K562 (cell line): Measurements from ENCODE around the gene FSTL3. TPM values are rescaled to one million over a fixed set of nuclear protein-coding genes. Genes with fewer than 3 reads are reported as not detected.

ENCODE experiments used
- ATAC-seq: fragments of 200-7000 bp; cut with Tn5 transposase; 3 replicates; pipeline ENCODE4 v1.9.1; 2020; ENCODE audit warnings: moderate library complexity
- BruUV-seq: library from RNA; stranded (reverse); fragments of 400-500 nt; replicated peaks from 2 replicates; lab custom pipeline; 2021; lab: Mats Ljungman, UMichigan
- CTCF ChIA-PET: fragments of 300-600 bp; formaldehyde crosslinking; extraction: SDS; loops from one replicate; lab custom pipeline; 2021; ENCODE audit warnings: low intra/inter-chr PET ratio; lab: Yijun Ruan, JAX
- POLR2A ChIA-PET: fragments of 300-600, 350-650 bp; sonication (Branson Sonifier 250); formaldehyde crosslinking; extraction: SDS; loops from one replicate; lab custom pipeline; 2021; ENCODE audit warnings: antibody characterized with exemption, inconsistent platforms; lab: Yijun Ruan, JAX
- DNase-seq, 4 experiments: peaks; one replicate each; pipeline versions ENCODE4 v3.0.0 to v3.0.0-alpha.2; 2011 to 2018; ENCODE audit warnings: low spot score in 3 of 4, mixed read lengths in 3 of 4; ENCODE audit errors: extremely low read depth in 1 of 4
- FAIRE-seq: peaks from 2 replicates; lab custom pipeline; 2011; peaks lifted over from hg19 to GRCh38; lab: Jason Lieb, UNC
- H2AFZ ChIP-seq: 2 replicates; pipeline ENCODE4 v1.6.0; 2011; ENCODE audit warnings: low read depth, low read length, control low read depth, inconsistent platforms
- H3K27ac ChIP-seq: fragments of 200-600 bp; 3 replicates; pipeline ENCODE4 v1.8.0; 2011; ENCODE audit warnings: low read depth, mild to moderate bottlenecking, control low read depth, inconsistent platforms, low read length, moderate library complexity, mixed read lengths; ENCODE audit errors: extremely low read depth
- H3K27me3 ChIP-seq, 2 experiments: fragments of 300-600 bp in 1 of 2; 2 replicates in 1 of 2; 3 replicates in 1 of 2; pipeline versions ENCODE4 v1.6.0 to v1.8.0; 2011; ENCODE audit warnings: inconsistent platforms in 2 of 2, low read length in 2 of 2, mild to moderate bottlenecking in 1 of 2, mixed read lengths in 1 of 2, moderate library complexity in 1 of 2; ENCODE audit not compliant: control insufficient read depth in 2 of 2, insufficient read depth in 2 of 2
- H3K36me3 ChIP-seq: fragments of 300-600 bp; 3 replicates; pipeline ENCODE4 v1.8.0; 2011; ENCODE audit warnings: mild to moderate bottlenecking, low read length, inconsistent platforms; ENCODE audit not compliant: control insufficient read depth, insufficient read depth
- H3K4me1 ChIP-seq, 2 experiments: fragments of 200-600 bp in 1 of 2; replicated peaks in 1 of 2; 2 replicates in 1 of 2; 3 replicates in 1 of 2; pipeline versions ENCODE4 v1.5.1 to v1.8.0; 2011; ENCODE audit warnings: inconsistent platforms in 2 of 2, low read length in 2 of 2, mild to moderate bottlenecking in 1 of 2, mixed read lengths in 1 of 2, moderate library complexity in 1 of 2; ENCODE audit not compliant: control insufficient read depth in 2 of 2, insufficient read depth in 2 of 2
- H3K4me2 ChIP-seq: 2 replicates; pipeline ENCODE4 v1.6.1; 2011; ENCODE audit warnings: low read length, control low read depth, inconsistent platforms, mixed read lengths; ENCODE audit not compliant: insufficient read depth
- H3K4me3 ChIP-seq: fragments of 200-600 bp; sonication (generic), shearing (Covaris generic); 2 replicates; pipeline ENCODE4 v1.5.1; 2016; ENCODE audit warnings: control low read depth, inconsistent platforms
- H3K79me2 ChIP-seq: fragments of 200-600 bp; 3 replicates; pipeline ENCODE4 v1.8.0; 2011; ENCODE audit warnings: low read length, inconsistent platforms; ENCODE audit not compliant: control insufficient read depth, insufficient read depth
- H3K9ac ChIP-seq, 2 experiments: 2 replicates each; pipeline versions ENCODE4 v1.6.0 to v1.6.1; 2011; ENCODE audit warnings: low read depth in 2 of 2, low read length in 2 of 2, control low read depth in 1 of 2, inconsistent platforms in 1 of 2, mild to moderate bottlenecking in 1 of 2, mixed read lengths in 1 of 2; ENCODE audit not compliant: insufficient read depth in 1 of 2
- H3K9me1 ChIP-seq: one replicate; pipeline ENCODE4 v1.6.0; 2011; ENCODE audit warnings: inconsistent platforms, mild to moderate bottlenecking, low read length, moderate library complexity; ENCODE audit not compliant: control insufficient read depth, insufficient read depth
- H3K9me3 ChIP-seq: replicated peaks from 2 replicates; pipeline ENCODE4 v1.5.1; 2011; ENCODE audit warnings: low read depth, low read length, inconsistent platforms; ENCODE audit not compliant: control insufficient read depth, insufficient read depth
- H4K20me1 ChIP-seq: replicated peaks from 2 replicates; pipeline ENCODE4 v1.6.1; 2011; ENCODE audit warnings: low read length, inconsistent platforms, mixed read lengths; ENCODE audit not compliant: control insufficient read depth, insufficient read depth
- BCOR ChIP-seq: fragments of 450-650 bp; IDR thresholded peaks from 2 replicates; pipeline ENCODE4 v1.6.1; 2016
- CBX1 ChIP-seq: sonication (generic); IDR thresholded peaks from 2 replicates; pipeline ENCODE4 v1.6.1; 2016; ENCODE audit warnings: antibody characterized with exemption, low read depth, mild to moderate bottlenecking
- CBX3 ChIP-seq, 2 experiments: IDR thresholded peaks; 1 replicate in 1 of 2; 2 replicates in 1 of 2; pipeline ENCODE4 v1.6.1; 2012; ENCODE audit warnings: inconsistent platforms in 2 of 2, low read length in 2 of 2, borderline replicate concordance in 1 of 2, control low read depth in 1 of 2
- CBX5 ChIP-seq: IDR thresholded peaks from 2 replicates; pipeline ENCODE4 v1.6.1; 2014; ENCODE audit warnings: low read depth, borderline replicate concordance
- IRF2 ChIP-seq: sonication (generic); formaldehyde crosslinking; IDR thresholded peaks from 2 replicates; pipeline ENCODE4 v1.8.1; 2022; ENCODE audit warnings: mild to moderate bottlenecking, missing genetic modification reagents
- MAFG ChIP-seq: fragments of 450-650 bp; conservative IDR thresholded peaks from 2 replicates; pipeline ENCODE4 v1.6.1; 2016; ENCODE audit warnings: missing genetic modification characterization, missing compliant biosample characterization
- MCM5 ChIP-seq: fragments of 450-650 bp; IDR thresholded peaks from 2 replicates; pipeline ENCODE4 v1.6.1; 2016; ENCODE audit warnings: low read depth
- RAD21 ChIP-seq, 2 experiments: fragments of 250-450 bp in 1 of 2; fragments of 450-650 bp in 1 of 2; sonication (Bioruptor Pico) in 1 of 2; formaldehyde crosslinking in 1 of 2; IDR thresholded peaks in 1 of 2; conservative IDR thresholded peaks in 1 of 2; 2 replicates each; pipeline versions ENCODE4 v1.4.0 to v1.8.0; 2020 to 2022; ENCODE audit warnings: mild to moderate bottlenecking in 2 of 2, moderate library complexity in 1 of 2
- RBM25 ChIP-seq: fragments of 200-400 bp; formaldehyde crosslinking; IDR thresholded peaks from 2 replicates; pipeline ENCODE4 v1.6.1; 2018; ENCODE audit warnings: low read length, low read depth, moderate library complexity; ENCODE audit not compliant: severe bottlenecking
- RCOR1 ChIP-seq, 2 experiments: IDR thresholded peaks; 2 replicates each; pipeline ENCODE4 v1.6.1; 2012; ENCODE audit warnings: low read depth in 2 of 2, low read length in 2 of 2, borderline replicate concordance in 1 of 2, improper control_type of control experiment in 1 of 2
- SETDB1 ChIP-seq: IDR thresholded peaks from one replicate; pipeline ENCODE4 v1.6.1; 2012; ENCODE audit warnings: low read length, control low read depth, inconsistent platforms
- SMARCA5 ChIP-seq: fragments of 450-650 bp; IDR thresholded peaks from 2 replicates; pipeline ENCODE4 v1.6.1; 2016
- SUPT5H ChIP-seq: fragments of 450-650 bp; IDR thresholded peaks from 2 replicates; pipeline ENCODE4 v1.6.1; 2016
- TCF3 ChIP-seq: sonication (generic); formaldehyde crosslinking; IDR thresholded peaks from 2 replicates; pipeline ENCODE4 v1.4.0; 2020; ENCODE audit warnings: mild to moderate bottlenecking, missing genetic modification reagents
- TRIM28 ChIP-seq: fragments of 450-650 bp; IDR thresholded peaks from 2 replicates; pipeline ENCODE4 v1.6.1; 2017
- ZKSCAN3 ChIP-seq: fragments of 250-450 bp; sonication (Bioruptor Pico); IDR thresholded peaks from 2 replicates; pipeline ENCODE4 v1.4.0; 2020
- ZNF766 ChIP-seq: fragments of 200-800 bp; sonication (Bioruptor generic); conservative IDR thresholded peaks from 2 replicates; pipeline ENCODE4 v1.6.1; 2016; ENCODE audit warnings: missing genetic modification characterization, missing compliant biosample characterization
- WGBS: fragments of 100-300 bp; shearing (Covaris generic); methylation state at CpG from one replicate; pipeline ENCODE4 v1.1.6; 2016; ENCODE audit warnings: low coverage, mixed read lengths; ENCODE audit not compliant: insufficient coverage; ENCODE audit errors: missing lambda C conversion rate; 5-methylcytosine and 5-hydroxymethylcytosine counted together
- in situ Hi-C: fragments of 300-500 bp; cut with MboI; formaldehyde crosslinking; loops from 4 replicates; pipeline ENCODE4 v1.15.0; 2018; ENCODE audit warnings: inconsistent platforms, mixed read lengths
- intact Hi-C: fragments of 100-400 bp; cut with micrococcal nuclease; formaldehyde crosslinking; loops from 2 replicates; pipeline ENCODE4 v1.14.2; 2022
- polyA plus RNA-seq, 8 experiments: library from polyadenylated mRNA; depleted of rRNA in 4 of 8; stranded (reverse) in 5 of 8; unstranded in 3 of 8; fragments of >200 nt; fragmentation: Nextera tagmentation in 2 of 8; fragmentation: Illumina TruSeq in 1 of 8; extraction: Ambion mirVana in 2 of 8; extraction: Trizol in 1 of 8; gene quantifications; 2 replicates each; pipeline versions ENCODE4 v1.2.1 to v1.2.3, GENCODE V29; 2011 to 2014; ENCODE audit warnings: inconsistent platforms in 1 of 8, missing spikeins in 1 of 8
- total RNA-seq, 7 experiments: library from RNA; depleted of rRNA in 6 of 7; stranded (reverse); fragments of >200 nt in 6 of 7; fragmentation: Illumina TruSeq in 2 of 7; extraction: Trizol in 2 of 7; gene quantifications; 2 replicates each; pipeline versions ENCODE4 v1.2.1 to v1.2.3, GENCODE V29; 2011 to 2021; ENCODE audit warnings: low replicate concordance in 1 of 7
- TF ChIP-seq, protein P1 (sequence below): fragments of 200-800 bp; sonication (Bioruptor generic); IDR thresholded peaks from 2 replicates; pipeline ENCODE4 v1.6.1; 2017; ENCODE audit warnings: missing genetic modification characterization, missing compliant biosample characterization

The FSTL3 gene
- total and polyA plus RNA-seq, 9 of the 15 experiments (the other 6 are each of a cell fraction or from before 2014, with no cell fraction given): 0.35 to 6.8 (median 4.2) TPM; not detected in 1

- DNase-seq (no peak), FAIRE-seq (no peak), ATAC-seq (no peak)
- Histone ChIP-seq H3K9me3 (no peaks in the 10 kb centered on the region; the same call in 1 of the 2 replicates), H3K27ac (no peak overlapping the region), H3K4me2 (no peak overlapping the region), H3K27me3 (no peaks in the 10 kb centered on the region), H3K9ac (no peak overlapping the region), H3K4me3 (no peak overlapping the region), H3K4me1 (peaks cover 0 to 35% of the 10 kb centered on the region in 2 experiments; a peak in 2 of 5 replicates), H2AFZ (no peak overlapping the region), H3K79me2 (no peaks in the 10 kb centered on the region), H3K36me3 (no peaks in the 10 kb centered on the region), H4K20me1 (no peaks in the 10 kb centered on the region), H3K9me1 (no peaks in the 10 kb centered on the region)
- in situ Hi-C loops: no loop called here
- BruUV-seq: no TSS peak
- intact Hi-C loops: no loop called here
- POLR2A ChIA-PET: no interaction called here
- CTCF ChIA-PET: no interaction called here
- 29% methylated on average over 3 of the region's 3 CpGs for WGBS
- TF ChIP-seq SETDB1 (no peak), IRF2 (no peak), SMARCA5 (peak; percentile 43; the same call in 1 of the 2 replicates), BCOR (peak; percentile 58), MCM5 (no peak), RAD21 (CRISPR knock-in tag; conservative IDR thresholded peaks at IDR 0.05 in 1 of 2, IDR thresholded peaks at IDR 0.05 in 1 of 2) (no peak), CBX5 (peak; percentile 72), MAFG (tag) (no peak), RCOR1 (IDR thresholded peaks at IDR 0.05; ENCODE audit: borderline replicate concordance in 1 of 2, low read depth in 2 of 2, low read length in 2 of 2) (peak in 1 of 2 experiments; percentile 54; a peak in 1 of 4 replicates), TRIM28 (0 out of 2 replicates have a peak, but pooled peaks have one; percentile 21), SUPT5H (no peak), CBX3 (IDR thresholded peaks at IDR 0.05; ENCODE audit: borderline replicate concordance in 1 of 2, low read length in 2 of 2) (peak in 1 of 2 experiments; percentile 87; a peak in 2 of 3 replicates), TCF3 (CRISPR knock-in tag) (no peak), CBX1 (peak; percentile 74; the same call in 1 of the 2 replicates), ZKSCAN3 (CRISPR knock-in tag) (no peak), RBM25 (peak; percentile 83), ZNF766 (CRISPR knock-in tag) (no peak)
- TF ChIP-seq, protein P1, sequence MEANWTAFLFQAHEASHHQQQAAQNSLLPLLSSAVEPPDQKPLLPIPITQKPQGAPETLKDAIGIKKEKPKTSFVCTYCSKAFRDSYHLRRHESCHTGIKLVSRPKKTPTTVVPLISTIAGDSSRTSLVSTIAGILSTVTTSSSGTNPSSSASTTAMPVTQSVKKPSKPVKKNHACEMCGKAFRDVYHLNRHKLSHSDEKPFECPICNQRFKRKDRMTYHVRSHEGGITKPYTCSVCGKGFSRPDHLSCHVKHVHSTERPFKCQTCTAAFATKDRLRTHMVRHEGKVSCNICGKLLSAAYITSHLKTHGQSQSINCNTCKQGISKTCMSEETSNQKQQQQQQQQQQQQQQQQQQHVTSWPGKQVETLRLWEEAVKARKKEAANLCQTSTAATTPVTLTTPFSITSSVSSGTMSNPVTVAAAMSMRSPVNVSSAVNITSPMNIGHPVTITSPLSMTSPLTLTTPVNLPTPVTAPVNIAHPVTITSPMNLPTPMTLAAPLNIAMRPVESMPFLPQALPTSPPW (CRISPR knock-in tag): no peak
- TF ChIP-seq, all 486 proteins: peak for 8
Measured at GRCh38 chr19:715347-715746, 39.2 kb downstream of the FSTL3 start.
